Kasumi-1 (cell line): ENCODE data around the gene WRAP73.
A peak's percentile ranks its signal among the peaks of the same experiment; 100 is the strongest.
"Not testable (repeated sequence)": the region's sequence is repeated elsewhere in the genome, so short reads cannot be mapped to it uniquely, and the experiment has no call there.

ENCODE experiments used
- DNase-seq, 2 experiments: peaks; one replicate each; lab custom pipeline; 2025; lab: John Stamatoyannopoulos, UW

The WRAP73 gene

GRCh38 chr1:3597599-3597964, 52.3 kb downstream of the WRAP73 start:
- peak; percentile 84 to 86 for DNase-seq

GRCh38 chr1:3596663-3597598, 53.0 kb downstream of the WRAP73 start:
- DNase-seq, result no peak

- DNase-seq, result no peak
Observed at GRCh38 chr1:3595949-3596348, 54.0 kb downstream of the WRAP73 start.

GRCh38 chr1:3594706-3595377, 55.1 kb downstream of the WRAP73 start:
- DNase-seq, result no peak

- peak; percentile 58 to 66 for DNase-seq
Observed at GRCh38 chr1:3593745-3594144, 56.2 kb downstream of the WRAP73 start.

- DNase-seq, result peak; percentile 25
Observed at GRCh38 chr1:3593334-3593733, 56.6 kb downstream of the WRAP73 start.

- DNase-seq, result no peak
Observed at GRCh38 chr1:3590951-3591865, 58.7 kb downstream of the WRAP73 start.

GRCh38 chr1:3590139-3590763, 59.7 kb downstream of the WRAP73 start:
- no peak for DNase-seq

- DNase-seq, result no peak
Observed at GRCh38 chr1:3588395-3588794, 61.5 kb downstream of the WRAP73 start.

- DNase-seq, result no peak
Observed at GRCh38 chr1:3586986-3587759, 62.7 kb downstream of the WRAP73 start.

GRCh38 chr1:3585940-3586568, 63.8 kb downstream of the WRAP73 start:
- no peak for DNase-seq

- not testable (repeated sequence) for DNase-seq
Observed at GRCh38 chr1:3585353-3585868, 64.5 kb downstream of the WRAP73 start.

GRCh38 chr1:3584915-3585314, 65.0 kb downstream of the WRAP73 start:
- no peak for DNase-seq

- not testable (repeated sequence) for DNase-seq
Observed at GRCh38 chr1:3583751-3584150, 66.2 kb downstream of the WRAP73 start.

- no peak for DNase-seq
Observed at GRCh38 chr1:3581296-3582036, 68.4 kb downstream of the WRAP73 start.
